CD14-positive monocyte (primary cell): ENCODE measurements around the gene EEF1G. TPM values are rescaled to one million over a fixed set of nuclear protein-coding genes. Genes with fewer than 3 reads are reported as not detected.

Experiments
- DNase-seq, 3 donors: peaks; one replicate each; pipeline ENCODE4 v3.0.0-alpha.2; 2011 to 2022
- H2AFZ ChIP-seq: 2 replicates; pipeline ENCODE4 v1.6.0; 2012; ENCODE audit warnings: mild to moderate bottlenecking, low read depth, low read length, inconsistent platforms; ENCODE audit not compliant: insufficient read depth, poor library complexity, severe bottlenecking
- H3K27ac ChIP-seq, 2 donors: 1 replicate in 1 of 2; 2 replicates in 1 of 2; pipeline ENCODE4 v1.5.1; 2012 to 2013; ENCODE audit warnings: low read length in 2 of 2, control low read depth in 1 of 2, inconsistent platforms in 1 of 2, low read depth in 1 of 2, mild to moderate bottlenecking in 1 of 2
- H3K27me3 ChIP-seq, 2 donors: one replicate each; pipeline versions ENCODE4 v1.6.0 to v1.6.1; 2011 to 2013; ENCODE audit warnings: low read length in 2 of 2; ENCODE audit not compliant: control insufficient read depth in 2 of 2, insufficient read depth in 2 of 2
- H3K36me3 ChIP-seq, 2 donors: replicated peaks in 1 of 2; 1 replicate in 1 of 2; 2 replicates in 1 of 2; pipeline versions ENCODE4 v1.5.1 to v1.6.1; 2012 to 2013; ENCODE audit warnings: low read length in 2 of 2, control low read depth in 1 of 2, inconsistent platforms in 1 of 2, mild to moderate bottlenecking in 1 of 2; ENCODE audit not compliant: insufficient read depth in 2 of 2, control insufficient read depth in 1 of 2
- H3K4me1 ChIP-seq, 2 donors: 1 replicate in 1 of 2; 2 replicates in 1 of 2; pipeline versions ENCODE4 v1.5.1 to v1.6.1; 2012 to 2013; ENCODE audit warnings: low read length in 2 of 2, control low read depth in 1 of 2, inconsistent platforms in 1 of 2, mild to moderate bottlenecking in 1 of 2, moderate library complexity in 1 of 2; ENCODE audit not compliant: insufficient read depth in 2 of 2, control insufficient read depth in 1 of 2
- H3K4me2 ChIP-seq: replicated peaks from 2 replicates; pipeline ENCODE3; 2012; ENCODE audit warnings: low read length, moderate library complexity, mild to moderate bottlenecking; ENCODE audit not compliant: poor library complexity, severe bottlenecking; ENCODE audit errors: extremely low read depth
- H3K4me3 ChIP-seq, 3 experiments: fragments of 200-600 bp in 1 of 3; sonication (generic) in 1 of 3; replicated peaks in 1 of 3; 1 replicate in 2 of 3; 2 replicates in 1 of 3; pipeline ENCODE4 v1.5.1; 2011 to 2013; ENCODE audit warnings: low read length in 3 of 3, mild to moderate bottlenecking in 3 of 3, control low read depth in 2 of 3, low read depth in 2 of 3, inconsistent platforms in 1 of 3, moderate library complexity in 1 of 3
- H3K79me2 ChIP-seq: 2 replicates; pipeline ENCODE4 v1.6.0; 2012; ENCODE audit warnings: mild to moderate bottlenecking, control low read depth, inconsistent platforms, low read length, moderate library complexity; ENCODE audit not compliant: insufficient read depth
- H3K9ac ChIP-seq: 2 replicates; pipeline ENCODE4 v1.6.0; 2017; ENCODE audit warnings: low read length, mild to moderate bottlenecking; ENCODE audit not compliant: insufficient read depth, poor library complexity, severe bottlenecking
- H3K9me3 ChIP-seq, 2 donors: replicated peaks in 1 of 2; 1 replicate in 1 of 2; 2 replicates in 1 of 2; pipeline versions ENCODE4 v1.5.1 to v1.6.1; 2012 to 2013; ENCODE audit warnings: low read length in 2 of 2, control low read depth in 1 of 2; ENCODE audit not compliant: control insufficient read depth in 1 of 2, insufficient read depth in 1 of 2
- H4K20me1 ChIP-seq: 2 replicates; pipeline ENCODE4 v1.6.0; 2012; ENCODE audit warnings: mild to moderate bottlenecking, low read length, control low read depth, moderate library complexity; ENCODE audit not compliant: insufficient read depth
- H3K27ac Mint-ChIP-seq, 7 donors: one replicate each; pipeline ENCODE4 v1.8.0; 2020; ENCODE audit warnings: mild to moderate bottlenecking in 7 of 7, mixed read lengths in 7 of 7, moderate library complexity in 6 of 7, inconsistent platforms in 2 of 7
- H3K27me3 Mint-ChIP-seq, 3 donors: one replicate each; pipeline ENCODE4 v1.8.0; 2021 to 2022; ENCODE audit warnings: low read depth in 3 of 3, mild to moderate bottlenecking in 3 of 3, mixed read lengths in 3 of 3, moderate library complexity in 3 of 3, inconsistent platforms in 1 of 3
- H3K36me3 Mint-ChIP-seq, 2 donors: one replicate each; pipeline ENCODE4 v1.8.0; 2020; ENCODE audit warnings: mixed read lengths in 2 of 2, inconsistent platforms in 1 of 2, mild to moderate bottlenecking in 1 of 2
- H3K4me1 Mint-ChIP-seq: one replicate; pipeline ENCODE4 v1.8.0; 2020; ENCODE audit warnings: mild to moderate bottlenecking, mixed read lengths
- H3K4me3 Mint-ChIP-seq, 2 donors: one replicate each; pipeline ENCODE4 v1.8.0; 2020; ENCODE audit warnings: mild to moderate bottlenecking in 2 of 2, mixed read lengths in 2 of 2, moderate library complexity in 1 of 2
- H3K9me3 Mint-ChIP-seq, 7 donors: one replicate each; pipeline ENCODE4 v1.8.0; 2020 to 2022; ENCODE audit warnings: mixed read lengths in 7 of 7, mild to moderate bottlenecking in 6 of 7, moderate library complexity in 6 of 7, inconsistent platforms in 2 of 7
- WGBS: methylation state at CpG from one replicate; pipeline ENCODE4 v1.1.5; 2013; ENCODE audit warnings: missing lambda C conversion rate; ENCODE audit not compliant: insufficient coverage; 5-methylcytosine and 5-hydroxymethylcytosine counted together
- intact Hi-C, 2 donors: fragments of 100-400 bp; cut with micrococcal nuclease; formaldehyde crosslinking; loops; one replicate each; pipeline versions ENCODE4 v1.15.0 to v1.15.1; 2023
- polyA plus RNA-seq, 3 donors: library from polyadenylated mRNA; depleted of rRNA in 1 of 3; unstranded in 2 of 3; stranded (reverse) in 1 of 3; fragments of 300-500 nt in 2 of 3; fragments of >200 nt in 1 of 3; fragmentation: Illumina TruSeq in 2 of 3; gene quantifications; 1 replicate in 2 of 3; 2 replicates in 1 of 3; pipeline ENCODE4 v1.2.3, GENCODE V29; 2012 to 2021
- TF ChIP-seq, protein P1 (sequence below): fragments of 200-600 bp; IDR thresholded peaks from one replicate; pipeline ENCODE4 v1.8.0; 2022; ENCODE audit warnings: antibody characterized with exemption, mild to moderate bottlenecking

EEF1G gene
- polyA plus RNA-seq, 3 donors, result 490 to 603 (median 491) TPM

DNA sequence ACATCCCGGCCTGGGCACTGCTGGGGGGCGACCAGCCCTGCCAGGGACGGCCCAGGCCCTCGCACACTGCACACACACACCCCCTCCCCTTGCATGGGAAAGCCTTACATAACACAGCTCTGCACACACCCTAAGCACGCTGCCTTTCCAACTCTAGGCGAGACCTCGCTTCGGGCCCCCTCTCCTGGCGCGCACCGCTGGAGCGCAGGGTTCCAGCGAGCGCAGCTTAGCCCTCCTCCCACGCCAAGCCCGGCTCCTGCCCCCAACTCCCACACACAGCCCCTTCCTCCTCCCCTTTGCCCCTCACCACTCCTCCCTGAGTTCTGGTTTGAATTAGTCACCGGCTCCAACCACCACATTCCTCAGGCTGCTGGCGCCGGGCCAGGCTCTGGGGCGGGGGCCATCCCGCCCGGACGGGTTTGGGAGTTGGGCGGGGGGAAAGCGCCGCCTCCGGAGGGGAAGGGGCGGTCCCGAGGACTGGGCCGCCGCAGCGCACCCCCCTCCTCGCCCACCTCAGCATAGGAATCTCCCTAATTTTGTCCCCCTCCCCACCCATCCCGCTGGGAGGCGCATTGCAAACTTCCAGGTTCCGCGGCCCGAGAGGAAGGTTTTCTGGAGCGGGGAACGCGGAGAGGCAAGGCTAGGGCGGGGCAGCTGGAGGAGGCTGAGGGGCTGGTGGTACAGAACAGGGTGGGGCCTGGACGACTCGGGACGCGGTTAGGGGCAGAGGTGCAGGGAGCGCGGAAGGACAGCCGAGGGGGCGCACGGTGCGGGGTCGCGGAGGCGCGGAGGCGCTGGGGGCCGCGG, 28.1 kb downstream of the EEF1G start:
- Mint-ChIP-seq H3K27me3 (peaks cover 0 to 23% (median 10%) of the 10 kb centered on the region in 3 donors), H3K36me3 (peaks cover 8 to 22% of the 10 kb centered on the region in 2 donors), H3K4me1 (peaks cover 60% of the 10 kb centered on the region), H3K27ac (peak overlapping the region; percentile 93 to 100 (median 96)), H3K9me3 (peaks cover 0 to 3% (median 0%) of the 10 kb centered on the region in 7 donors), H3K4me3 (peak overlapping the region; percentile 96 to 98)
- 0% methylated on average over 36 of the region's 59 CpGs for WGBS
- Histone ChIP-seq H2AFZ (no peak overlapping the region), H3K9me3 (no peaks in the 10 kb centered on the region), H3K79me2 (peaks cover 74% of the 10 kb centered on the region), H3K4me3 (peak overlapping the region; percentile 83 to 96 (median 87)), H3K36me3 (no peaks in the 10 kb centered on the region), H4K20me1 (peaks cover 59% of the 10 kb centered on the region), H3K27me3 (no peaks in the 10 kb centered on the region), H3K4me1 (peaks cover 54 to 55% of the 10 kb centered on the region in 2 donors), H3K27ac (peak overlapping the region; percentile 82 to 99), H3K9ac (peak overlapping the region; percentile 100), H3K4me2 (peak overlapping the region; percentile 94)
- TF ChIP-seq, protein P1, sequence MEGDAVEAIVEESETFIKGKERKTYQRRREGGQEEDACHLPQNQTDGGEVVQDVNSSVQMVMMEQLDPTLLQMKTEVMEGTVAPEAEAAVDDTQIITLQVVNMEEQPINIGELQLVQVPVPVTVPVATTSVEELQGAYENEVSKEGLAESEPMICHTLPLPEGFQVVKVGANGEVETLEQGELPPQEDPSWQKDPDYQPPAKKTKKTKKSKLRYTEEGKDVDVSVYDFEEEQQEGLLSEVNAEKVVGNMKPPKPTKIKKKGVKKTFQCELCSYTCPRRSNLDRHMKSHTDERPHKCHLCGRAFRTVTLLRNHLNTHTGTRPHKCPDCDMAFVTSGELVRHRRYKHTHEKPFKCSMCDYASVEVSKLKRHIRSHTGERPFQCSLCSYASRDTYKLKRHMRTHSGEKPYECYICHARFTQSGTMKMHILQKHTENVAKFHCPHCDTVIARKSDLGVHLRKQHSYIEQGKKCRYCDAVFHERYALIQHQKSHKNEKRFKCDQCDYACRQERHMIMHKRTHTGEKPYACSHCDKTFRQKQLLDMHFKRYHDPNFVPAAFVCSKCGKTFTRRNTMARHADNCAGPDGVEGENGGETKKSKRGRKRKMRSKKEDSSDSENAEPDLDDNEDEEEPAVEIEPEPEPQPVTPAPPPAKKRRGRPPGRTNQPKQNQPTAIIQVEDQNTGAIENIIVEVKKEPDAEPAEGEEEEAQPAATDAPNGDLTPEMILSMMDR, result no peak
- intact Hi-C loops, result loop anchor here in 1 of 2 donors (10.0 kb wide), 1 partner anchor 121 kb away; no protein-coding TSS in a partner anchor
- peak; percentile 78 to 86 (median 81) for DNase-seq

DNA sequence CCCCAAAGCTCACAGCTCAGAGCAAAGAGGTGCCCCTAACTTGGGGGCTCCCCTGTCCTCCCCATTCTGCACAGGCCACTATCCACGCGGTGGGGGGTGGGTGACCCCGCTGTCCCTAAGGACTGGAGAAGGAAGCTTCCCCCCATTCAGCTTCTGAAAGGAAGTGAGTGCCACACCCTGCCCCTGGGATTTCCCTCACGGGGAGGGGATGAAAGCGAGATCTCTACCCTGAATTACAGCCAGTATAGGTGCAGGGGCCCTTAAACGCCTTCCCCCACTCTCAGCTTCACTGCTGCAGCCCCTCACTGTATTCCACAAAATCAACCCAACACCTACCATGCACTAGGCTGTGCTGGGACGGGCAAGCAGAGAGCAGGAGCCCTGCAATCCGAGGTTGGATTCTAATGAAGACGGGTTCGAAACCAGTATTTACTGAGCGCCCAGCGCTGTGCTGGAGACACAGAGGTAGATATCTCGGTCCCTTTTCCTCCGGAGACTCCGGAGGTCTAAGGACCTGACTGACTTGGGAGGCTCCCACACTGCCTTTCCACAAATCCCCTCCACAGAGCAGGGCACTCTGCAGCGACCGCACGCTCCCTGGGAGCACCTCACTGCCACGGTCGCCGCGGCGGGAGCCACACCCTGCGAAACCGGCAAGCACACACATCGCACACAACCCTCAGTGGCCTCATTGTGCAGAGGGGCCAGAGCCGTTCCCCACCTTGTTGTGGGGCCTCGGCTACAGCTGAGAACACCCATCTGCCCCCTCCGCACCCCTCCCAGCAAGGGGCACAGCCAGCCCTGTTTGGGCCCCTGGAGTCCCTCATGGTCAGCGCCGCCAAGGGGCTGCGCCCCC, 28.9 kb downstream of the EEF1G start:
- peak in 2 of 3 donors; percentile 64 to 77 for DNase-seq
- intact Hi-C loops, result loop anchor here (5.0 to 10.0 kb wide), 4 partner anchors 48 to 573 kb away; no protein-coding TSS in a partner anchor
- Histone ChIP-seq H3K9me3 (no peaks in the 10 kb centered on the region), H3K9ac (peak overlapping the region; percentile 100), H3K36me3 (no peaks in the 10 kb centered on the region), H3K27ac (peak overlapping the region; percentile 82 to 99), H3K4me3 (peak overlapping the region; percentile 83 to 96 (median 87)), H3K79me2 (peaks cover 83% of the 10 kb centered on the region), H4K20me1 (peaks cover 67% of the 10 kb centered on the region), H3K27me3 (no peaks in the 10 kb centered on the region), H3K4me1 (peaks cover 61 to 62% of the 10 kb centered on the region in 2 donors), H2AFZ (no peak overlapping the region), H3K4me2 (peak overlapping the region; percentile 94)
- H3K4me1 Mint-ChIP-seq, result peaks cover 63% of the 10 kb centered on the region
- WGBS, result 3% methylated on average over 26 of the region's 32 CpGs
- peak overlapping the region; percentile 93 to 100 (median 96) for H3K27ac Mint-ChIP-seq
- peaks cover 0 to 18% (median 10%) of the 10 kb centered on the region in 3 donors for H3K27me3 Mint-ChIP-seq
- H3K9me3 Mint-ChIP-seq, result peaks cover 0 to 3% (median 0%) of the 10 kb centered on the region in 7 donors
- TF ChIP-seq, protein P1, result no peak
- H3K4me3 Mint-ChIP-seq, result peak overlapping the region; percentile 96 to 98
- peaks cover 5 to 27% of the 10 kb centered on the region in 2 donors for H3K36me3 Mint-ChIP-seq
